ENCODE measurements around the gene CACNG8.

GRCh38 chr19:53942001-53942786 is 20.5 kb upstream of the CACNG8 start:
- TF ChIP-seq EZH2phosphoT487 (IDR thresholded peaks at IDR 0.05; ENCODE audit: borderline replicate concordance): no peak
- no peak for TF ChIP-seq CTCF (conservative IDR thresholded peaks at IDR 0.05; ENCODE audit: low read length)

Data from Loucy (cell line).